GM11168 (cell line): ENCODE data around the gene NFKBIA.
"Not testable (repeated sequence)": the region's sequence is repeated elsewhere in the genome, so short reads cannot be mapped to it uniquely, and the experiment has no call there.

ENCODE experiments used
- in situ Hi-C: fragments of 300-500 bp; cut with MboI; formaldehyde crosslinking; loops from one replicate; pipeline ENCODE4 v1.12.0; 2022; ENCODE audit warnings: low sequenced_read_pairs; ENCODE audit not compliant: unreplicated experiment

The NFKBIA gene

GRCh38 chr14:35374263-35374712 lies 30.3 kb downstream of the NFKBIA start:
- in situ Hi-C loops, result no loop called here

GRCh38 chr14:35373208-35373607 lies 31.3 kb downstream of the NFKBIA start:
- in situ Hi-C loops, result not testable (repeated sequence)

- in situ Hi-C loops, result no loop called here
Observed at GRCh38 chr14:35370969-35371368, 33.6 kb downstream of the NFKBIA start.

GRCh38 chr14:35369701-35370191 lies 34.8 kb downstream of the NFKBIA start:
- in situ Hi-C loops, result no loop called here

- in situ Hi-C loops, result no loop called here
Observed at GRCh38 chr14:35368583-35369392, 35.8 kb downstream of the NFKBIA start.

GRCh38 chr14:35368139-35368460 lies 36.4 kb downstream of the NFKBIA start:
- in situ Hi-C loops, result no loop called here

GRCh38 chr14:35367056-35367372 lies 37.5 kb downstream of the NFKBIA start:
- in situ Hi-C loops, result no loop called here

GRCh38 chr14:35366521-35366976 lies 38.0 kb downstream of the NFKBIA start:
- in situ Hi-C loops, result no loop called here

- in situ Hi-C loops, result no loop called here
Observed at GRCh38 chr14:35366056-35366451, 38.5 kb downstream of the NFKBIA start.

GRCh38 chr14:35365130-35366055 lies 39.2 kb downstream of the NFKBIA start:
- in situ Hi-C loops, result no loop called here

GRCh38 chr14:35362911-35363374 lies 41.6 kb downstream of the NFKBIA start:
- in situ Hi-C loops, result no loop called here

GRCh38 chr14:35362450-35362849 lies 42.1 kb downstream of the NFKBIA start:
- in situ Hi-C loops, result no loop called here

- in situ Hi-C loops, result no loop called here
Observed at GRCh38 chr14:35361141-35361480, 43.4 kb downstream of the NFKBIA start.

- in situ Hi-C loops, result not testable (repeated sequence)
Observed at GRCh38 chr14:35359655-35360054, 44.9 kb downstream of the NFKBIA start.

GRCh38 chr14:35355981-35356841 lies 48.3 kb downstream of the NFKBIA start:
- in situ Hi-C loops, result no loop called here

GRCh38 chr14:35355235-35355634 lies 49.3 kb downstream of the NFKBIA start:
- in situ Hi-C loops, result not testable (repeated sequence)

GRCh38 chr14:35353409-35354172 lies 51.0 kb downstream of the NFKBIA start:
- in situ Hi-C loops, result no loop called here

GRCh38 chr14:35352274-35353233 lies 52.0 kb downstream of the NFKBIA start:
- in situ Hi-C loops, result no loop called here
